ENCODE results near the gene CAP1. TPM values are rescaled to one million over a fixed set of nuclear protein-coding genes. Genes with fewer than 3 reads are reported as not detected.

Gene CAP1
- total and polyA plus RNA-seq, 8 donors: 150 to 501 (median 167) TPM

- peaks cover 0 to 9% of the 10 kb centered on the region in 2 donors for H3K9me3 ChIP-seq
- intact Hi-C loops (cut with DNase I): no loop called here
- no peak overlapping the region for H3K4me3 ChIP-seq
- H3K27me3 ChIP-seq: no peaks in the 10 kb centered on the region
- TF ChIP-seq CTCF (IDR thresholded peaks at IDR 0.05): no peak
- DNase-seq (no peak), ATAC-seq (no peak)
- H3K4me1 ChIP-seq: no peaks in the 10 kb centered on the region
- H3K36me3 ChIP-seq: no peaks in the 10 kb centered on the region
- no peak overlapping the region for H3K27ac ChIP-seq
Measured at GRCh38 chr1:40023379-40023944, 17.1 kb upstream of the CAP1 start.

GRCh38 chr1:40024671-40025070 is 15.9 kb upstream of the CAP1 start:
- no peak overlapping the region for H3K4me3 ChIP-seq
- H3K36me3 ChIP-seq: no peaks in the 10 kb centered on the region
- no peaks in the 10 kb centered on the region for H3K4me1 ChIP-seq
- intact Hi-C loops (cut with DNase I): no loop called here
- H3K9me3 ChIP-seq: peaks cover 0 to 9% of the 10 kb centered on the region in 2 donors
- no peaks in the 10 kb centered on the region for H3K27me3 ChIP-seq
- no peak overlapping the region for H3K27ac ChIP-seq
- no peak for TF ChIP-seq CTCF (IDR thresholded peaks at IDR 0.05)
- DNase-seq: peak in 1 of 4 donors; percentile 20
- no peak for ATAC-seq

- no peak overlapping the region for H3K4me3 ChIP-seq
- no peaks in the 10 kb centered on the region for H3K27me3 ChIP-seq
- H3K36me3 ChIP-seq: no peaks in the 10 kb centered on the region
- no peak overlapping the region for H3K27ac ChIP-seq
- DNase-seq (no peak), ATAC-seq (no peak)
- H3K4me1 ChIP-seq: peaks cover 0 to 7% of the 10 kb centered on the region in 2 donors
- TF ChIP-seq CTCF (IDR thresholded peaks at IDR 0.05): no peak
- intact Hi-C loops (cut with DNase I): no loop called here
- H3K9me3 ChIP-seq: peaks cover 0 to 7% of the 10 kb centered on the region in 2 donors
Measured at GRCh38 chr1:40027647-40028046, 12.9 kb upstream of the CAP1 start.

- DNase-seq (no peak), ATAC-seq (no peak)
- Histone ChIP-seq H3K27me3 (no peaks in the 10 kb centered on the region), H3K27ac (no peak overlapping the region), H3K9me3 (no peaks in the 10 kb centered on the region), H3K36me3 (no peaks in the 10 kb centered on the region), H3K4me3 (no peak overlapping the region), H3K4me1 (peaks cover 0 to 14% of the 10 kb centered on the region in 2 donors)
- TF ChIP-seq CTCF (IDR thresholded peaks at IDR 0.05): no peak
- intact Hi-C loops (cut with DNase I): no loop called here
Measured at GRCh38 chr1:40029608-40030007, 10.9 kb upstream of the CAP1 start.

- Histone ChIP-seq H3K4me1 (peaks cover 0 to 24% of the 10 kb centered on the region in 2 donors), H3K9me3 (no peaks in the 10 kb centered on the region), H3K4me3 (no peak overlapping the region), H3K27me3 (no peaks in the 10 kb centered on the region), H3K36me3 (no peaks in the 10 kb centered on the region), H3K27ac (no peak overlapping the region)
- DNase-seq (peak in 1 of 4 donors; percentile 26), ATAC-seq (no peak)
- no peak for TF ChIP-seq CTCF (IDR thresholded peaks at IDR 0.05)
- intact Hi-C loops (cut with DNase I): no loop called here
Measured at GRCh38 chr1:40030528-40031135, 9.9 kb upstream of the CAP1 start.

Measured in left lung (tissue), 10 donors.